GM18867 (cell line): ENCODE results near the gene KRT83.
"Not testable (repeated sequence)": the region's sequence is repeated elsewhere in the genome, so short reads cannot be mapped to it uniquely, and the experiment has no call there.

ENCODE experiments used
- ATAC-seq: cut with Tn5 transposase; IDR thresholded peaks from one replicate; pipeline ENCODE4 v1.9.1; 2021; ENCODE audit warnings: mild to moderate bottlenecking, moderate library complexity; ENCODE audit not compliant: unreplicated experiment

KRT83 gene

GRCh38 chr12:52354200-52354599 is 33.0 kb upstream of the KRT83 start:
- no peak for ATAC-seq

GRCh38 chr12:52353766-52354165 is 32.6 kb upstream of the KRT83 start:
- no peak for ATAC-seq

GRCh38 chr12:52352951-52353350 is 31.8 kb upstream of the KRT83 start:
- no peak for ATAC-seq

- ATAC-seq: no peak
Measured at GRCh38 chr12:52351196-52352059, 30.2 kb upstream of the KRT83 start.

GRCh38 chr12:52350786-52351185 is 29.6 kb upstream of the KRT83 start:
- ATAC-seq: no peak

GRCh38 chr12:52350021-52350620 is 28.9 kb upstream of the KRT83 start:
- no peak for ATAC-seq

GRCh38 chr12:52349196-52349595 is 28.0 kb upstream of the KRT83 start:
- no peak for ATAC-seq

- ATAC-seq: no peak
Measured at GRCh38 chr12:52347551-52348510, 26.6 kb upstream of the KRT83 start.

- no peak for ATAC-seq
Measured at GRCh38 chr12:52347016-52347415, 25.8 kb upstream of the KRT83 start.

- ATAC-seq: no peak
Measured at GRCh38 chr12:52346593-52346992, 25.4 kb upstream of the KRT83 start.

- not testable (repeated sequence) for ATAC-seq
Measured at GRCh38 chr12:52345041-52345440, 23.8 kb upstream of the KRT83 start.

GRCh38 chr12:52344111-52344510 is 22.9 kb upstream of the KRT83 start:
- no peak for ATAC-seq

- no peak for ATAC-seq
Measured at GRCh38 chr12:52343550-52343949, 22.4 kb upstream of the KRT83 start.

- no peak for ATAC-seq
Measured at GRCh38 chr12:52342781-52343490, 21.7 kb upstream of the KRT83 start.

- no peak for ATAC-seq
Measured at GRCh38 chr12:52341066-52341580, 19.9 kb upstream of the KRT83 start.

GRCh38 chr12:52338241-52338960 is 17.2 kb upstream of the KRT83 start:
- no peak for ATAC-seq

- no peak for ATAC-seq
Measured at GRCh38 chr12:52337054-52337453, 15.9 kb upstream of the KRT83 start.

GRCh38 chr12:52336641-52337040 is 15.4 kb upstream of the KRT83 start:
- ATAC-seq: no peak

GRCh38 chr12:52335598-52336262 is 14.5 kb upstream of the KRT83 start:
- no peak for ATAC-seq
